Measurements from ENCODE around the gene PDLIM7.

PDLIM7 gene

DNA sequence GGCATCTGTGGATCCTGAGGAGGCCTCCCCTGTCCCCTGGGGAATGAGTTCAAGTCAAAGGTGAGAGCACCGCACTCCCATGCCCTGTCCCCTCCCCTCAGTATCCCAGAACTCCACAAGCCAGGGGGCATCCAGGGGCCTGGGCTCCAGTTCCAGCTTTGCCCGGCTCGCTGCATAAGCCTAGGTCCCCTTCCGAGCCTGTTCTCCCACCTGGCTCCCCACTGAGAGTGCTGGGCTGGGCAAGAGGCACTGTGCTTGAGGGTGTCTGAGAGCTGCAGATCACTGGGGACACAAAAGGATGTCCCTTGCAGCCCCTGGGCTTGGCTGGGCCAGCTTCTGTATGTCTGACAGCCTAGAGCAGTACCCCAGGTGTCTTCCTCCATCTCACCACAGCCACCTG lies 7.7 kb upstream of the PDLIM7 start:
- DNase-seq (ENCODE audit: low spot score), result no peak

DNA sequence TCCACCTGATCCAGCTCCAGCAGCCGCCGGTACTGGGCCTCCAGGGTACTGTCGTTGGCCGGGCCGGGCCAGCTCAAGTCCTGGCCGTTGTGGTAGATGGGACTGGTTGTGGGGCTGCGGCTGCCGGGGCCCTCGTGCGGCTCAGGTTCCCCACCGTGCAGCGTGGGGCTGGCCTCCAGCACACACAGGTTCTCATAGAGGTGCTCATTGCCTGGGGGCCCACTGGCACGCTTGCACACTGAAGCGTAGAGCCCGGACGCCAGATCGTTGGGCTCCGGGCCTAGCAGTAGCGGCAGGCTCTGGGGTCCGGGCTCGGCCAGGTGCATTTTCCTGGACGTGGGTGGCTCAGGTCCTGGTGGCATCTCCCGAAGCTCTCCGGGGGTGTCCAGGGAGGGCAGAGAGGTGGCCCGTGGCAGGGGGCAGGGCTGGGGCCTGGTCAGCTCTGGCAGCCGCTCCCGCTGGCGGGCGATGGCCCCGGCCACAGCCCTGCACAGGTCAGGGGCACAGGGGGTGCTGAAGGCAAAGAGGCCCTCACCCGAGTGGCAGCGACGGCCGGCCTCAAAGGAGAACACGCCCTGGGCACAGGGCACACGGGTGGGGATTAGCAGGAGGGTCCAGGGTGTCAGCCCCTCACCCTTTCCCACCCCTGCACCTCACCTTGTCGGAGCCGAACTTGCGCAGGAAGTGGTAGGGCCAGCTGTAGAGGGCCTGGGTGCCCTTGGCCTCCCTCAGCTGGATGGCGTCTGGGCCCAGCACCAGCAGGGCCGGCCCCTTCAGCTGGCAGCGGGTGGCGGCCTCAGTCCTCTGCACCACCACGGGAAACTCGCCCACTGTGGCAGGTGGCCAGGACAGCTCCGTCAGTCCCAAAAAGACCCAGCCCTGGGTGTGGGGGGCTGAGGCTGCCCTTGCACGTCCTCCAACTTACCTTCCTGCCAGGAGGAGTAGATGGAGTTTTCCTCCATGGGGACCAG lies 7.0 kb upstream of the PDLIM7 start:
- no peak for DNase-seq (ENCODE audit: low spot score)

DNA sequence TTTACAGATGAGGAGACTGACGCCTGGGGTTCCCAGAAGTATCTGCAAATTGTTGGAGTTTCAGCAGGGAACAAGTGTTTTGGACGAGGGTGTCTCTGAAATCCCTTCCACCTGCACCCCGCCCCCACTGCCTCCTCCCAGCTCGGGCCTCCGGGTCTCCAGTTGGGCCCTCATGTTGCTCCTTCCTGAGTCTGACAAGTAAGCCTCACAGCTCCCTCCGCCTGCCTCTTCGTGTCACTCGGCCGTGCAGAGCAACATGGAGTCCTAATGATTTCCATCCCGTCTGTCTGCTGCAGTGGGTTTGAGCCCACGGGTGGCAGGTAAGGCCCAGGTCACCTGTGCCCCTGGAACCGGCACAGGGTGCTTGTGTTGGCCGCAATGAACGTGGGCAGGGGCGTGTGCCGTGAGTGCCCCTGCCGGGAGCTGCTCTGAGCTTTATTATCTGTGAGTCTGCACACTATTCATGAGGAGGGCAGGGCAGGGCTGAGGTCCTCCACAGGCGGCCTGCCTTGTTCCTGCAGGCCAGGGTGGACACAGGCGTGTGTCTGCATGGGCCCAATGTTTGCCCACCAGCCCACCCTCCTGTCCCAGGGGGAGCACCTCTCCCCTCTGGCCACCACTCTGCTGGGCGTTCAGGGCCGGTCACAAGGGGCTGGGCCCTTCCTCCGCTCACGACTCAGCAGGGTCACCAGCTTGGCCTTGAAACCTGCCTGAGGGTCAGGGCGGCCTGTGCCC lies 6.1 kb upstream of the PDLIM7 start:
- DNase-seq (ENCODE audit: low spot score), result no peak

DNA sequence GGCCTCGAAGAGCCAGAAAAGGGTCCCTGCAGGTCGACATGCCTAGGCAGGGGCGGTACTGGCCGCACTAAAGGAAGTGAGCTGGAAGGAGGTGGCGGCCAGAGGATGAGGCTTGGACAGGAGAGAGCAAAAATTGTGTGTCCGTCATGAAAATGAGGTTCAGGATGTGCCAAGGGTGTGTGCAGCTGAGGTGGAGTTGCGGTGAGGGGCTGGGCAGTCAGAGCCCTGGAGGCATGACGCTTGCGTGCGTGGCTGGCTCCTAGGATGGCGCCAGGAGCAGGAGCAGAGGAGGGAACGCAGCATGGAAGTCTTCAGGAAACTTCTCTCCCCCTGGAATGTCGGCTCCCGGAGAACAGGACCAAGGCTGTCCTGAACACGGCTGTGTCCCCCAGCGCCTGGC lies 5.5 kb upstream of the PDLIM7 start:
- DNase-seq (ENCODE audit: low spot score), result no peak

DNA sequence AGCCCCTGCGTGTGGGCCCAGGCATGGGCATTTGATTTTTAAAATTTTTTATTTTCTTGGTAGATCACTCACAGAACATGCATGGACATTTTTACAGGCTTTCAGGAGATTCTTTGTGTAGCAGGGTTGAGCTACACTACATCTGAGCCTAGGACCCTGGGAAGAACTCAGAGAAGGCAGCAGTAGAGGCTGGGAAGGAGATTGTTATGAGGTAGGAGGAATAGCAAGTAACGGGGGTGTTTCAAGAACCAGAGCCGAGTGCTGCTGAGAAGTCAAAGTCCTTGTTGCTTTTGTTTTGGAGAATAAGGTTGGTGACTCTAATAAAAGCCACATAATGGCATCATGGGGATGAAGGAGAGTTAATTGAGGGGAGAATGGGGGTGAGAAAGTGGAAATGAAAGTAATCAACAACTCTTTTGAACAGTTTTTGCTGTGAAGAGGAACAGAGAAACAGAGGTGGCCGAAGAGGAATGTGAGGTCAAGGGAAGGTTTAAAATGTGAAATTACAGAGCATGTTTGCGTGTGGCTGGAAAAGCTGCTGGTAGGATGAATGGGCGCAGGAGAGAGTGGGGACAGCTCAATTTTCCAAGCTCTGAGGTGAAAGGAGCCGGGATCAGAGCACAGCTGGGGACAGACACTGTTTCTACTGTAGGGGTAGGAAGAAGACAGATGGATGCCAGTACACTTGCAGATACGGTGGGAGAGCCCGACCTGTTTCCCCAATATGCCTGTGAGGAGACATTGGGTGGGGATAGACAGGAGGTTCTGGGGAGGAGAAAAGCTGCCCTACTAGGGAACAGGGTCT lies 4.7 kb upstream of the PDLIM7 start:
- DNase-seq (ENCODE audit: low spot score), result no peak

DNA sequence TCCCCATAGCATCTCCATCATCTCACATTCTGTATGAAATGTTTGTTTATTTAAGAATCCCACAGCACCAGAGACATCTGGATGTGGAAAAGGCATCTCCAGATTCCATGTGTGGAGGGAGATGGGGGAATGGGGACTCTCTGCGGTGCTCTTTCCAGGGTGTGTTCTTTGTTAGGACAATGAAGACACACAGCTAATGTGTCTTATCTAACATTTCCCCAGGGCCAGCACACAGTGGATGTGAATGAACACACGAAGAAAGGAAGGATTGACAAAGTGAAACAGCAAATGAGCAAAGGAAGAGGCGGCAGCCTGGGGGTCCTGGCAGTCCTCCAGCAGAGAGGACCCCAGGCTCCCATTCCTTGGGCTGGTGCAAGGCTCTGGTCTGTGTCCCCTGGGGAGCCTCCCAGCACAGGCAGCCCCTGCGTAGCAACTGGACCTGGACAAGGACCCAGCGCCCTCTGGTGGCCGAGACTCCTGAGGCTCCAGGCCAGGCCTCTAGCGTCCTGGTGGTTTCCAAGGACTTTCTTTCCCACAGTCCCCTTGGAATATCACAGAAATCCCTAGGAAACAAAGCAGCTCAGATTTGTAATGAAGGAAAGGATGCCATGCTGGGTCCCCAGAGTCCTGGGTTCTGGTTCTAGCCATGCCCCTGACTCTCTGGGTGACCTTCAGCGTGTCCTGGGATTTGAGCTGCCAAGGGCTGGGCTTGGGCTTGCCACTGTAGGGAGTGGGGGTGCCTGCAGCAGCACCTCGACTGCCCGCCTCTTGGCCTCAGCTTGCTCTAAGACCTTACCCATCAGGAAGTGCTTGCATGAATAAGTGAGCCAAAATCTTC lies 3.5 kb upstream of the PDLIM7 start:
- DNase-seq (ENCODE audit: low spot score), result peak; percentile 82

DNA sequence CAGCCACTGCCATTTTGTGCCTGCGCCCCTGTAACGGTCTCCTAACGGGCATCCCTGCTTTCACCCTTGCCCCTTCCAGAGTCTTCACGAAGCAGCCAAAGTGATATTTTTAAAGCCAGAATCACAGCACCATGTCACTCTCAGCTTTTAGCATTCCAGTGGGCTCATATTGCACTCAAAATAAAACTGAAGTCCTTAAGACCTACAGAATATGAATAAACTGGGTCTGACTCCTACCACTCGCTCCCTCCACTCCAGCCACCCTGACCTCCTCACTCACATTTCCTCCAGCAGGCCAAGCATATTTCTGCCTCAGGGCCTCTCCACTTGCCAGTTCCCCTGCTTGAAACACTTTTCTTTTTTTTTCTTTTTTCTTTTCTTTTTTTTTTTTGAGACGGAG lies 2.4 kb upstream of the PDLIM7 start:
- DNase-seq (ENCODE audit: low spot score), result no peak

DNA sequence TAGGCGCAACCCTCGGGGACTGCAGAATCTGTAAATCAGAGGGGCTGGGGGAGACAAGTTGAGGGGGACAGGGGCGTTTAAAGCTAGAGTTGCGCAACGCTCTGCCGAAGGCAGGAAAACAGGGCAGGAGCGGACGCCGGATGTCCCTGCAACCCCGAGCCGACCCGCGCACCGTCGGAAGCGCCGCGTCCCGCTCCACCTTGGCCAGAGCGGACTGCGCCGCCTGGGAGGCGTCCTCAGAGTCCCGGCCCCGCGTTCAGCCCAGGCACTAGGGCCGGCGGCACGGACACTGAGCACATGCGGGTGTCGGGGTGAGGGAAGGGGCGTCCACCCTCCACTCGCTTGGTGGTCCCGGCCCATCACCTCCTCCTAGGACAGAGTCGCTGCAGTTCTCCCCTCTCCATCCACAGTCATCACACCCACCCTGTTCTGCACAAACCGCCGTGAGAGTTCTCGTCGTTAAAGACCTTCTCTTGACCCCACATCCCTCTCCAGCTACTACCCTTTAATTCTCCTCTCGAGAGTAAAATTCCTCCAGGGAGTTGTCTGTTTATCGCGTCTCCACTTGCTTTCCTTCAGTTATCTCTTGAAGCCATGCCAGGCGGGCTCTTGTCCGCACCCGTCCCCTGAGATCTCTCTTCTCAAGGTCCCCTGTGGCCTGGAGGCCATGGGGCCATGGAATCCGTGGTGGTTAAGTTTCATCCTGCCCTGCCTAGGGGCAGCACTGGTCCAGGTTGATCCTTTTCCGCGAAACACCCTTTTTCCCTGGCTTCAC lies 796 bp upstream of the PDLIM7 start:
- DNase-seq (ENCODE audit: low spot score), result no peak

DNA sequence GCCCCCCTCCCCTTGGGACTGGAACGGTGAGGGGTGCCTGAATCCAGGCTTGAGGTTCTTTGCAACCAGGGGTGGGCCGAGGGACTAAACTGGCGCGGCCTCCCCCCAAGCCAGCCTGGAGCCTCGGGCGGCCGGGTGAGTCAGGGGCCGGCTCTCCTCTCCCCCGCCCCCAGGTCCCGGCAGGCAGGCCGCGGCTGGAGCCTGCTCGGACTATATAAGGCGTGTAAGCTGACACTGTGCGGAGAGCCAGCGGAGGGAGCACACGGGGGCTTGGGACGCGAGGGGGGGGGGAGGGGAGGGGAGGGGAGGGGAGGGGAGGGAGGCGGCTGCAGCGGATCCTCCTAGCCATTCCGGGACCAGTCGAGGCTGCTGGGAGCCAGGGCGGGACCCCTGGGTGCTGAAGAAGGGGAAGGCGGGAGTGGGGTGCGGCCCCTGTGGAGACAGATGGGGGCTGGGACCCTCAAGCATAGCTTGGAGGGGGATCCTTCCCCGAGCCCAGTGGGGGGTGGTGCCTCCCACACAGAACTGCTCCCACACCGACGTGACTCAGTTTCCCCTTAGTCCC lies 595 bp downstream of the PDLIM7 start:
- DNase-seq (ENCODE audit: low spot score), result no peak

DNA sequence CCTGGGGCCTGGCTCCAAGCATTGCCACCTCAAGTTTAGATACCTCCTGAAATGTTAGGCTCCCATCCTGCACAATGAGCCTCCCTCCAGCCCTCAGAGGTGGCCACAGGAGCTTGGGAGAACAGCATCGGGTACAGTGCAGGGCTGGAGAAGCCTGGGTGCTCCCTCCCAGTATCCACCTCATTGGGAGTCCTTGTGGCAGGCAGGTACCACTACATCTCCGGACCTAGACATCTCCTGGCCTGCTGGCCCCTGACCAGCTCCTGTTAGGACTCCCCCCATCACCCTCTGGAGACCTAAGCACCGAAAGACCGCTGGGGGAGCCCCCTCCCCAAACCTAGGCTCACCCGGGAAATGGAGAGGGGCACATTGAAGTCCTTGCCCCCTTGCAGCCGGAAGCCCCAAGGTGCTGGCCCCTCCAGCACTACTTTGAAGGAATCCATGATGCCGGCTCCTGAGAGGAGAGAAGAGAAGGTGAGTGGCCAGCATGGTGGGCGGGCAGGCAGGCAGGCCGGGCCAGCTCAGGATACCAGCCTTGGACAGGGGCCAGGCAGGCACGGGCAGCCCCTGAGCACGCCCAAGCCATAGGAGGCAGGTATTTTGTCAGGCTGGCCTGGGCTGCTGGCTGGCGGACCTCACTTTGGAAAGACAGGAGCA lies 1.2 kb downstream of the PDLIM7 start:
- no peak for DNase-seq (ENCODE audit: low spot score)

DNA sequence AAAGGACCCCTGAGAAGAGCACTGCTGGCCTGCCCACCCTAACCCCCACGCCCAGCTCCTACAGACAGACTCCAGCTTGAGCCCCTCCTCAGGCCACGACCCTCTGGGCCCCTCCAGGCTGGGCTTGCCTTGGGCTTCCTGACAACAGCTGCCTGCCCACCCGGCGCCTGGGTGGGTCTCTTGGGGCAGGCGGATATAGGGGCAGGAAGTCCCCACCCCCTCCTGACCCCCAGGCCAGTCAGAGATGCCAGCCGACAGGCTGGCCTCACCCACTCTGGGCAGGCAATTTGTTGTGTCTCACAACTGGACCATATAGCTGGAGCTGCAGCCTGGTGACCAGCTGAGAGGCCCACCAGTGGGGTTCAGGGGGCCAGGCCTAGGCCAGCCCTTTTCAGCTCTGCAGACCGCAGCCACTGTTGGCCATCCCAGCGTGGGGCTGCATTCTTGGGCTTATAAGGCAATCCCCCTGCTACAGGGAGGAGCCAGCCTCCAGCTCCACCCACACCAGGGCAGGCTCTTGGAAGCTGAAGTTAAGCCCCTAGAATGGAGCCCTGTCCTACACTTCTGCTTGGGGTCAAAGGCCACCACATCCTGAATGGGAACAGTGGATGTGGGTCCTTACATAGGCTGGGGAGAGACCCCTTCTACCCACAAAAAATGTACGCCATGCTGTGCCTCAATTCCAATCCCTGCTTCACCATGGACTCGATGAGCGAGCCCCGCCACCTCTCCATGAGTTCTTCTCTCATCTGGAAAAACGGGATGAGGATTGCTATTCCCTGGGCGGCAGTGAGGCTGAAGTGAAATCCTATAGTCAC lies 2.0 kb downstream of the PDLIM7 start:
- no peak for DNase-seq (ENCODE audit: low spot score)

DNA sequence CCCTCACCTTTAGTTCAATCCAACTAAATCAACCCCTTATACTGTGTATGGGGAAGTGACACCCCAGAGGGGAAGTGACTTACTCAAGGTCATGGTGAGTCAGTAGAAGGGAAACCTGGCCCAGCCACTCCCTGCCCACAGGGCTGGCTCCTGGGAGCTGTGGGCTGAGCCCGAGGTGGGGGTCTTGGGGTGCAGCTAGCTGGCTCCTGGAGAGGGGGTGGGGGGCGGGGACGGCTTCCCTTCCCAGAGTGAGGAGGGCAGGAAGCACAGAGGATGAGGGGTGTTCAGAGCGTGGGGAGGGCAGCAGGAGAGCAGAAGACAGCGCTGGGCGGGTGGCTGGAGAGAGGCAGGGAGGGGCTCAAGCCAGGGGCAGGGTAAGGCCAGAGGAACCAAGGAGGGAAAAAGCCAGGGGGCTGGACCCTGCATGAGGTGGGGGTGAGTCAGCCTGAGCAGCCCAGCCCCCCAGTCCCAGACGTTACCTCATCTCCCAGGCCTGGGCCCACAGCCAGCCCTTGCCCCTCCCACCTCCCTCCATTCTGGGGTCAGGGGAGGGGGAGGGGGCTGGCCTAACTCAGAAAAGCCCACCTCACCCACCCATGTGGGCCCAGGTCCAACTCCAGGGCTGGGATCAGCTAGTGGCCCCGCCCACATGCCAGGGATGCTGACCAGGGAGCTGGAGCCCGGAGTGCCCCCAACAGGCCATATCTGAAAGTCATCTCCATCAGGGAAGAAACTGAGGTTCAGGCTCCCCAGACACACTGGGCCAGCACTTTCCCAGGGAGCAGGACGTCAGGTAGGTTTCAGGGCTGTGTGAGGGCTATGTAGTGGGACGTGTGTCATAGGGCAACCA lies 2.8 kb downstream of the PDLIM7 start:
- DNase-seq (ENCODE audit: low spot score), result peak; percentile 41

DNA sequence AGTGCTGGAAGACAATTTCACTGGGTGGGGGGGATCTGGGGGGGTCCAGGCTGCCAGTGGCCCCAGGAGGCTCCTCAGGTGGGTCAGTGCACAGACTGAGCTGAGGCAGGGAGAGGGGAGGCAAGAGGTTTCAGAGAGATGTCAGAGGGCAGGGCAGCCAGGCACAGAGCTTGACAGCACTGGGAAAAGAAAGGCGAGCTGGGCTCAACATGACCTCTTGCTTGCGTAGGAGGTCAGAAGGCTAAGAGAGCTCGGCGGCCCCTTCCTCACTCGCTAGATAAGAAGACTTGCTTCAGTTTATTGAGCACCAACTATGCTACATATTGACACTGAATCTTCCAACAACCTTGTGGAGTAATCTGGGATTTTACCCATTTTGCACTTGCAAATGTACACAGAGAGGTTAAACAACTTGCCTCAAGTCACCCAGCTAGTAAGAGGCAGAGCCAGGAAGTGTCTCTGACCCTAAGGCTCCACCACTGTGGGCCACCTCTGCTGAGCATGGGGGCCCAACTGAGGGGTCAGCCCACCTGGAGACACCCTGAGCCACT lies 3.5 kb downstream of the PDLIM7 start:
- DNase-seq (ENCODE audit: low spot score), result no peak

DNA sequence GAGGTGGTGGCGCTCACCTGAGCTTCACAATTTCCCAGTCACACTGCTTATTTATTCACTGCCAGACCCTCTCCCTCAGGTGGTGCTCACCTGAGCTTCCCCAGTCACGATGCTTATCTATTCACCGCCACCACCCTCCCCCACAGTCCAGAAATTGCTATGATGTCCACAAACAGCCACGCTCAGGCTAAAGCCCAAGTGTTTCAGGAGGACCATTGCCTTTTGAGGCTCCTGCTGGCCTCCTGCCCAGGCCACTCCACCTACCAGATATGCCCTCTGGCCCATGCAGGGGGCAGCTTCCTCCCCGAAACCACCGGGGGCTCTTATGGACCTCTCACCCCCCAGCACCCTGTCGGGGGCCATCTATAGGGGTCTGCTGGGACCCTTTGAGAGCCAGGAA lies 4.6 kb downstream of the PDLIM7 start:
- no peak for DNase-seq (ENCODE audit: low spot score)

DNA sequence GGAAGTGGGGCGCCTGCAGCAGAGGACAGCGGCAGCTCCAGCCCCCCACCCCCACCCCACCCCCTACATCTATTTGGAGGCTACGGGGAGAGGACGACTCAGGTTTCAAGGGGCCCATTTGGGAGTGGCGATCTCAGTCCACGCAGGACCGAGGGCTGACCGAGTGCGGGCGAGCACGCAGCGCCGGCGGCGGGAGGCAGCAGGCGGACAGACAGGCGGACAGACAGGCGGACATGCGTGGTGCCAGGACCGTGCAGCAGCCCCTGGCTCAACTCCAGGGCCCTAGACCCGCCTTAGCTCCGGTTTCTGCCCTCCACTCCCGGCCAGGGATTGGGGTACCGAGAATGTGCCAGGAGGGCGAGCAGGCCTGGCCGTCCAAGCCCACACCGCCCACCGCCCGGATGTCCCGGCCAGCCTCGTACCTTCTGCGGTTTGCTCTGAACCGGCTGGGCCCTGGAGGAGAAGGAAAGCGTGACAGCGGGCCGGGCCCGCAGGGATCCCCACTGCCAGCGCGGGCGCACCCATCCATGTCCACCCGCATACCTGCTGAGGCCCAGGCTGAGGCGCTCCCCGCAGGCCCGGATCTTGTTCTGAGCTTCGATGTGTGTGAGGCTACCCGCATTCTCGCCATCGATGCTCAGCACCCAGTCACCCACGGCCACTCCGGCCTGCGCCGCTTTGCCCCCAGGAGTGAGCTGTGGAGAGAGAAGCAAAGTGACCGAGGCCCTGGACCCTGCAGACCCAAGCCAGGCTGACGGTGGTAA lies 5.2 kb downstream of the PDLIM7 start:
- no peak for DNase-seq (ENCODE audit: low spot score)

DNA sequence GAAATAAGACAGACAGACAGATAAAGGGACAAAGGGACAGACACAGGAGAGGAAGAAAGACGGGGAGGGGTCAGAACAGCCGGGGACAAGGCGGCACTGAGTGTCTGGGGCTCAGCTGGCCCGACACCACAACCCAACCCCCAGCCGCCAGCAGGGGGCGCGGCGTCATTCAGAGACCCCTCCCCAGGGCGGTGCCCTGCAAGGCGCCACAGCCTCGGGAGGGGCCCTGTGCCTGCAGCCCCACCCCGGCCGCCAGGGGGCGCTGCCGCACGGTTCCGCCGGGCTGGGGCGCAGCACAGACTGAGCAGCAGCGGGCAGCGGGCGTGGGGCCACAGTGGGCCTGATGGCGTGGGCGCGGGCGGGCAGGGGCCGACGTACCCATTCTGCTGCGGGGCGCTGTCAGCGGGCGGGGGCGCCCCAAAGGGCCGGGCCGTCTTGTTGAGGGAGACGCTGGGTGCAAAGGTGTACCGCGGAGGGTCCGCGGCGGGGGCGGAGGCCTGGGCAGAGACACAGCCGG lies 5.9 kb downstream of the PDLIM7 start:
- DNase-seq (ENCODE audit: low spot score), result no peak

DNA sequence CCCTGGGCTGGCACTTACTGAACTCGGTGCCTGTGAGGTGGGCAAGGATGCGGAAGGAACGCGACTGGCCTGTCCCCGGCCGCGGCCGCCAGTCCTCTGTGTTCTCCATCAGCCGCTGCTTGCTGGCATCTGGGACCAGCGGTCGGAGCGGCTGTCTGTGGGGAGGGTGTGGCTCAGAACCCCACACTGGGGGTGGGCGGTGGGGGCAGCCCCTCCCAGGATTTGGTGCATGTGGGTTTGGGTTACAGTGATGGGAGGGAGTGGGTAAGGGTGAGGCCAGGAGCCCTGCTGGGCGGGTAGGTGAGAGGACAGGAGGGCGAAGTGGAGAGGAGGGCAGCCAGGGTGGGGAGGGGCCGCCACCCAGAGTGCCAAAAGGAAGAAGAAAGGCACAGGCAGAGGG lies 6.4 kb downstream of the PDLIM7 start:
- DNase-seq (ENCODE audit: low spot score), result no peak
